Stimulated activated CD8-positive, alpha-beta memory T cell treated with anti-CD3 and anti-CD28 coated beads, Interleukin-15, amount 100 ng/mL, for 48 hours (primary cell): ENCODE results near the gene SIK1.
"Not testable (repeated sequence)": the region's sequence is repeated elsewhere in the genome, so short reads cannot be mapped to it uniquely, and the experiment has no call there.

Experiments used
- DNase-seq, 2 donors: peaks; one replicate each; pipeline ENCODE4 v3.0.0-alpha.2; 2020; ENCODE audit warnings: low read depth in 2 of 2

The SIK1 gene

DNA sequence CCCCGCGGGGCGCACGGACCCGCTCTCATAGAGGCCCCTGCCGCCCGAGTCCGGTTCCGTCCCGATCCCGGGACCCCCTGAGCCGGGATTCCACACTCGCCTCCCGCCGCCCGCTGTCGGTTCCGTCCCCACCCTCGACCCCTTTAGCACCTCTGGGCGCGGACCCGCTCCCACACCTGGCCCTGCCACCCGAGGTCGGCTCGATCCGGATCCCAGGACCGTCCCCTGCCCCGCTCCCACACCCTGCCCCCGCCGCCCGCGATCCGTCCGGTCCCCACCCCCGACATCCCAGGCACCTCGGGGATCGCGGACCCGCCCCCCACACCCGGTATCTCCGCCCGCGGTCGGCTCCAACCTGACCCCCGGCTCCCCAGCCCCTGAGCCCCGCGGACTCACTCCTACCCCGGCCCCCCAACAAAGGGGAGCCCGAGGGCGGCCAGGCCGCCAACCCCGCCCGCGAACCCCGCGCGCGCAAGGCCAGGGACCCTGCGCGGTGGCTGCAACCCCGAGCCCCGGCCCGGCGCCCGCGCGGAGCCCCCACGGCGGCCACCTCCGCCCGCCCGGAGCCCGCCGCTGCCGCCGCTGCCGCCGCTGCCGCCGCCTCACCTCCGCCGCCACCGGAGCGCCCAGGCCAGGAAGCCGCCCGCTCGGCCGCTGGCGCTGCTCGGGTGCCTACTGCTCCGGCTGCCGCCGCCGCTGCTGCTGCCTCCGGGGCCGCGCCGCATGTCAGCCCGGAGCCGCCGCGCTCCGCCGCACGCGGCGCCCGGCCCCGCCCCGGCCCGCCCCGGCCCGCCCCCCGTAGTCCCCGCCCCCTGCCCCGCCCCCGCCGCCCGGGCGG lies at the start of gene SIK1:
Gene SIK1, minus strand, starts transcription at position 728 of the 838 bp plus-strand sequence. CDS start 953 bp downstream, outside the sequence.
- DNase-seq = not testable (repeated sequence)

DNA sequence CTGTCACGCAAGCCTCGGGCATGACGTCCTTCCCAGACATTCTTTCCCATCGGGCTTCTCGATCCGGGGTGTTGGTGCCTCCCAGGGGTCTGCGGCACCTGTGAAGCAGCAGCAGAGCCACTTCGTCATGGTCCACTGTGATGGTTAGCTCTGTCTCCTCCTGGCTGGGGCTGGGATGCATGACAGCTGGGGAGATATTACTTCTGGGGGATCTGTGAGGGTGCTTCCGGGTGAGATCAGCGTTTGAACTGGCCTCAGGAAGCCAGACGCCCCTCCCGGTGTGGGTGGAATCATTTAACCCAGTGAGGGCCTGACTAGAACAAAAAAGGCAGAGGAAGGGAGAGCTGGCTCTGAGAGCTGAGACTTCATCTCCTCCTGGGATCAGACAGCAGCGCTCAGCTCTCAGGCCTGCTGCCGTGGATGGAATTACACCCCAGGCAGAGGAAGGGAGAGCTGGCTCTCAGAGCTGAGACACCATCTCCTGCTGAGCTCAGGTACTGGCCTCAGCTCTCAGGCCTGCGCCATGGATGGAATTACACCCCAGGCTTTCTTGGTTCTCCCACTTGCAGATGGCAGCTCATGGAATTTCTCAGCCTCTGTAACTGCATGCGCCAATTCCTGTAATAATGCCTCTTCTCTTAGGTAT lies 44.8 kb upstream of the SIK1 start:
- not testable (repeated sequence) for DNase-seq

DNA sequence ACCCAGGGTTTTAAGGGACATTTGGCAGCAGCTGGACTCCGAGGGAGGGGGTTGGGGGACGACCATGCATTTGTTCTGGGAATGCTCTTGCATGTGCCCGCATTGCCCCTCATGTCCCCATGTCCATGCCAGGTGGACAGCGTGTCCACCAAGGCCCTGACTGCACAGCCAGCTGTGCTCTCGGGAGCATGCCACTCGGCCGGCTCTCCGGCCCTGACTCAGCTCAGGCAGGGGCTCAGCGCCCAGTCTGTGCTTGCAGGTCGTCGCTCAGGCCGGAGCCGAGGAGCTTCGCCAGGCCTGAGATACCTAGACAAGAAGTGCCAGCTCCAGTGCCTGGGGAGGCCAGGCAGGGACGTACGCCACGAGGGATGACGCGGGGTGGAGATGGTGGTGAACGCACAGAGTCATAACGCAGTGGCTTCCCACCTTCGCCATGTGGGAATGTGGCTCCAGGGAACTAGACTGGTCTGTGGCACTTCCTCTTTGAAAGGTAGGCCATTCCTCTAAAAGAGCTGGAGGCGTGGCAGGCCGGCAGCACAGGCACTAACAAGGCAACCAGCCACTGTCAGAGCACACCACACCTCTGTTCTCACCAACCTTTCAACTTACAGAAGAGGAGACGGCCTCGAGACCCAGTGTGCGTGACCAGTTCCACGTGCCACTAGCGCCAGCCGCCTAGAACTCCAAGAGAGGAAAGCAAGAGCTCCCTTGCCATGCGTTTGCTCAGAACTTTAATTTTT lies 43.0 kb upstream of the SIK1 start:
- DNase-seq = not testable (repeated sequence)

DNA sequence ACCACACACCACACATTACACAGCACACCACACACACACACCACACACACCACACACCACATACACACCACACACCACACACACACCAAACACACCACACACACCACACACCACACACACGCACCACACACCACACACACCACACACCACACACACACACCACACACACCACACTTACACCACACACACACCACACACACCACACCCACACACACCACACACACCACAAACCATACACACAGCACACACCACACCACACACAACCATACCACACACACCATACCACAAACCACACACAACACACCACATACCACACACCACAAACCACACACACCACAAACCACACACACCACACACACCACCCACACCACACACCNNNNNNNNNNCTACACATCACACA lies 40.9 kb upstream of the SIK1 start:
- no peak for DNase-seq

DNA sequence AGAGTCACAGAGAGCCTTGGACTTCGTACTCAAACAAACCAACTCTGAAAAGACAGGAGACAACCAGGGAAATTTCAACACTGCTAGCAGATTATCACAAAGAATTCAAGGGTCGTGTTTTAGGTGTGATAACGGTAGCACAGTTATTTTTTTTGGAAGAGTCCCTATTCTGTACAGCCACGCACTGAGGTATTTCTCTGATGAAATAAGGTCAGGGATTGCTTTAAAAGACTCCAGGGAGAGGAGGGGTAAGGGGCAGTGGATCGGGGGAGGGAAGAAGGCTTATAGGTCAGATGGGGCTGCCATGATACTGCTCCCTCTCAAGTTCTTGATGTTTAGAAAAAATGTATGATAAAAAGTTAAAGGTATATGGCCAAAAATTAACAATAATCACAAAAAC lies 38.2 kb upstream of the SIK1 start:
- not testable (repeated sequence) for DNase-seq

DNA sequence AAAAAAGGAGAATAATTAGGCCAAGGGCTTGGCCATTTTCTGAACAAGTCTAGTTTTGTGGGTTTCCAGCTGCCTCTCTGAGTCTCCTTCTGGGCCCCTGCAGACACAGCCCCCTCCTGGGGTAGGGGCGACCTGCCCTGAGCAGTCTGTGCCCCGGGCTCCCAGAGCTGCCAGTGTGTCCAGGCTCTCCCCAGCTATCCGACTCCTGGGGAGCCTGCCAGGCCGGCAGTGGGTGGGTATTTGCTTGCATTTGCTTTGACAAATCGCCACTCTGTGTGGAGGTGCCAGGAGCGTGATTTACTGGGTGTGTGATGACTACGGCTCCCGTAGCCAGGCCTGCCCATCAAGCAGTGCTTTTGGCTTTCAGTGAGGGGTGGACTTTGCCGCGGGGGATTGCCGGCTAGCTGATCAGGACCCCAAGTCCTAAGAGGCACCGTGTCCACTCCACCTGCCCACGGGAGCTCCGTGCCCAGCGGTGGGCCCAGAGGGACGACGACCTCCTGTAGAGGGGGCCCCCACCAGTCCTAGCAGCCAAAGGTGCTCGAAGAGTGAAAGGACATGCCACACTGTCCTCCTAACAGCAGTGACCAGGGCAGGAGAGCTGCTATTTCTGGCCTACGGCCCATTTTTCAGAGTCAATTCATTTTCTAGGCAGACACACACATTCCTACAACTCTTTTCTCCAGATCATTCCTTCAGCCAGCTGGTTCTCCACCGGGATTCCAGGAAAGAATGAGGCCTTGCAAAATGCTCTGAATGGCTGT lies 36.7 kb upstream of the SIK1 start:
- not testable (repeated sequence) for DNase-seq

DNA sequence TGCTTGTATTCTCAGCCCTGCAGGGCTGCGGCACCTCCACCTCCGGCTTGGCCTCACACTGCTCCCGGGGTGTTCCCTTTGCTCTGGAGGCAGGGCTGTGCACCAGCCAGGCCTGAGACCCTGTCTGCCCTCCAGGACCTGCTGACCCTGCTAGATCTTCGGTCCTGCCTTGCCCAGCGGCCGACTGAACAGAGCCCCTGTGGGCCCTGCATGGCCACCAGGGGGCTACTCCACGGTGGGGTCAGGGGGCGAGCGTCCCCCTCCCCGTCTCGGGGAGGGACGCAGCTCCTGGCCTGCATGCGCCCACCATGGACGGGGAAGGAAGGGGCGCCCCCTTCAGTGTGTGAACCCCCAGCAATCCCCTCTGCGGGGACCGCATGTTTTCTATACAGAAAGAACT lies 36.0 kb upstream of the SIK1 start:
- DNase-seq = not testable (repeated sequence)

DNA sequence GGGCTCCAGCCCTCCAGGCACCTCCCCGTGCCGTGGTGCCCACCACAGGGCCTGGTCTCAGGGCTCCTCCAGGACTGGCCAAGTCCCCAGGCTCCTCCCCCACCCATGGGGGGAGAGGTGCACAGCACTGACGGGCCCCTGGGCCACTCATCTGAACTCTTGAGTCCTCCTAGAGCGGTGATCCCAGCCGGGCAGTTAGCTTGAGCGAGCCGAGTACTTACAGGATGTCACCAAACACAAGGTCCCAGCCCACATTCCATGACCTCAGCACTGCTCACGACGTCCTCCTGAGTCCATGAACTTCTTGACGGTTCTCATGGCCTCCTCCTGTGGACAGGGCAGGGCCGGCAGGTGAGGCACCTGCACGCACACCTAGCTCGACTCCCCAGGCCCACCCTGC lies 33.5 kb upstream of the SIK1 start:
- not testable (repeated sequence) for DNase-seq

DNA sequence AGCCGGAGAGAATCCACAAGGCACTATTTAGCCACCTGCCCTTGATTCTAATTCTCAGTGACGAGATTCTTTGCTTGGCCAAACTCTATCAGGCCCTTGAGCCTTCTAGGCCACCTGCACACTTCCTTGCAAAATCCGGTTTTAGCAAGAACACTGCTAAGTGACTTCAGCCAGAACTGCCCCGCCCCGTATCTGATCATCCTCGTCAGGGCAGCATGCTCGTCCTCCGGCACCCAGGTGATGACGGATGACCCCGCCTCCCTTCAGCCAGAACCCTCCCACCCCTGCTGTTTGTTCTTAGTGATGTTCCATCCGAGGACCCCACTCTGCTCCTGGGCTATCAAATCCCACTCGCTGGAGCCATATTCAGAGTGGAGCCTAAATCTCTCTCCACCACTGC lies 32.1 kb upstream of the SIK1 start:
- DNase-seq = not testable (repeated sequence)

DNA sequence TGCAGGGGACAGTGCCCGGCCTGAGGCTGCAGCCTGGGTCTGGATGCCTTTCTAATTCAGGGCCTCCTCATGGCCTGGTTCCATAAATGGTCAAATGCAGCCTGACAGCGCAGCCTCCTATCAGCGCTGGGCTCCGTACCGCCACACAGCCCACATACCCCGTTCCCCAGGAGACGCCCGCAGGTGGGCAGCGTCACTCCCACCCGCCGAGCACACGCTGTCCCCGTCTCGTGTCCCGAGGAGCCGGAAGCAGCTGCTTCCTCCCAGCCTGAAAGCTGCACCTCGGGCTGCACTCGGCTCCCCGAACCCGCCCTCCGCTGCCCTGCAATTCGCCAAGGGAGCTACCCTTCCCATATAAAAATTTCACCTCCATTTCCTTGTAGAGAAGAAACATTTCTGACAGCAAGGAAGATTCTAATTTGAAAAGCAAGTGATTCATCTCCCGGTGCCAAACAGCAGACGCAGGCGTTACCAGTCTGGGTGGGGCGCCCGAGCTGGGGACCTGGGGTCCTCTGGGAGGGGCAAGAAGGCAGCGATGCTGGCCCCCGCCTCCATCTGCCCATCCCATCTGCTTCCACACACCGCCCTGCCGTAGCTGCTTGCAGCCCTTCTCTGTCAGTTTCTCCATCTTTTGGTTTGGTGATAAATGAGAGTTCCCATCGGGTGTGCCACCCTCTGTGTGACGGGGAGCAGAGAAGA lies 29.8 kb upstream of the SIK1 start:
- not testable (repeated sequence) for DNase-seq

DNA sequence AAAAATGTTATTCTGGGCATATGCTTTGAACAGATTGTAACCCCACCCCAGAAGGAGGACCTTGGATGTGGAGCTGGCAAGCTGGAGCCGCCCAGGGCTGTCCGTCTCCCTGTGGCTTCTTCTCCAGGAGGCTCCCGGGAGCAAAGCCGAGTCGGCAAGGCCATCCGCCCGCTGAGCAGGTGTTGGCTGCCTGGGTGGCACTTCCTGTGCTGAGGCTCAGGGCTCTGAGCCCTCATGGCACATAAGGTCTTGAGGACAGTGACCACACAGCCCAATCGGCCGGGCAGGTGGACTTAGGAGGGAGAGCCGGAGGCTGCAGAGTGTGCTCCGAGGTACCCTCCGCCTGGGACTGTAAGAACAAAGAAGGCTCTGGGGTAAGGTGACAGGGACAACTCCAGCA lies 28.8 kb upstream of the SIK1 start:
- DNase-seq = not testable (repeated sequence)

DNA sequence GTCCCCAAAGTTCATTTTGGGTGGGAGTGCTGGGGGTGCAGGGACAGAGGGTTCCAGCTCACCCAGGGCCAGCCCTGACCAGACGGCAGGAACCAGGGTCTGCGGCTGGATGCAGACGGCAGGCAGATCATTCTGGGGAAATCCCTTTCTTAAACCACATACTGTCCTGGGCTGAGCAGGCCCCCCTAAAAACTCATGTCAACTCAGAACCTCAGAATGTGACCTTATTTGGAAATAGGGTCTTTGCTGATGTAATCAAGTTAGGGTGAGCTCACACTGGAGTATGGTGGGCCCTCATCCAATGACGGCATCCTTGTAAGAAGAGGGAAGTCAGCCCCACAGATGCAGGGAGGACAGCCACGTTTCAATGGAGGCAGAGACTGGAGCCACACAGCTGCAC lies 27.2 kb upstream of the SIK1 start:
- not testable (repeated sequence) for DNase-seq

DNA sequence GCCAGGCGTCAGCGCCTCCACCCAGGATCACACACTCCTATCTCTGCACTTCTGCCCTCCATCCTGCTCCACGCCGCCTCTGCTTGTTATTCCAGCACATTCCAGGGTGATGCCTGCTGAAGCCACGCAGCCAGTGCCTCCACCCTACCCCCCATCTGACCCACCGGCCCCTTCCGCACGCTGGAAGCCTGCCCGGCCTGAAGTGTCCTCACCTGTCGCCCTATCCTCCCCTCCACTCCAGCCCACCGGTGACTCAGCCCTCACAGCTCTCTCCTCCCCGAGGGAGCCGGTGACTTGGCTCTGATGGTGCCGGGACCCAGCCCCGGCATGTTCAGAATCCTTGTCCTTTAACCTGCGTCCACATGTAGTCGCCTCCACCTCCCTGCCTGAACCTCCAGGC lies 24.9 kb upstream of the SIK1 start:
- DNase-seq = not testable (repeated sequence)

DNA sequence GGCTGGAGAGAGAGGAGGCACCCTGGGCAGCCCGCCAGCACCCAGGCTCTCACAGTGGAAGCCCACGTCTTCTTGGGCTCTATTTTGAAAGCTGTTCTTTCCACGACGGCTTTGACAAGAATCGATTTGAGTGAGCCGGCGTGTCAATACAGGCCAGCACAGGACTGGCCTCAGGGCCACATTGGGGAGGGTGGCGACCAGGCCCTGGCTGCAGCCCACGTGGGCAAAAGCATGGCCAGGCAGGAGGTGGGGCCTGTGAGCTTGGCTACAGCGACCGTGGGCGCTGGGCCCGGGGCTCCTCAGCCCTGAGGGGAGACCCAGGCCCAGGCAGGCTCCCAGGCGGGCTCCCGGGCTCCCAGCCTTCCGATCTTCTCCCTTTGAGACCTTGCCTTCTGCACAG lies 23.4 kb upstream of the SIK1 start:
- not testable (repeated sequence) for DNase-seq

DNA sequence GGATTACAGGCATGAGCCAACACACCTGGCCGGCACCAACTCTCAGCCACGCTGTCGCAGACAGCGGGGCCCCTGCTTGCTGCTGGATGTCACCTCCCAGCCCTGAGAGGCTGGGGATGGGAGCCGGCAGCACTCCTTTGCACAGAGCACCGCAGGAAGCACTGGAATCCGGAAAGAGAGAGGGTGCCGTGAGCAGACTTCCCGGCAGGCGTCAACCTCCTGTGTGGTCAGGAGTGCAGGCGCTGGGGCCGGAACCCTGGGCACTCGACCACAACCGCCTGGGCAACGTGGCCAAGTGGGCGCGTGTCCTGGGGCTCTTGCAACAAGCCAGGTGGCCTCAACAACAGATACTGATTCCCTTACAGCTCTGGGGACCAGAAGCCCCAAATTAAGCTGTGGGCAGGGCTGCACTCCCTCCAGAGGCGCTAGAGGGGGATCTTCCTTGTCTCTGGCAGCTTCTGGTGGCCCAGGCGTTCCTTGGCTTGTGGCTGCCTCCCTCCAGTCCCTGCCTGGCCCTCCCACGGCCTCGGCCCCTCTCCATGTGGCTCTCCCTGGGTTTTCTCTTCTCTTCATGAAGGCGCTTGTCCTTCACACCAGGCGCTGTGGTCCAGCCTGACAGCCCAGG lies 20.5 kb upstream of the SIK1 start:
- not testable (repeated sequence) for DNase-seq

DNA sequence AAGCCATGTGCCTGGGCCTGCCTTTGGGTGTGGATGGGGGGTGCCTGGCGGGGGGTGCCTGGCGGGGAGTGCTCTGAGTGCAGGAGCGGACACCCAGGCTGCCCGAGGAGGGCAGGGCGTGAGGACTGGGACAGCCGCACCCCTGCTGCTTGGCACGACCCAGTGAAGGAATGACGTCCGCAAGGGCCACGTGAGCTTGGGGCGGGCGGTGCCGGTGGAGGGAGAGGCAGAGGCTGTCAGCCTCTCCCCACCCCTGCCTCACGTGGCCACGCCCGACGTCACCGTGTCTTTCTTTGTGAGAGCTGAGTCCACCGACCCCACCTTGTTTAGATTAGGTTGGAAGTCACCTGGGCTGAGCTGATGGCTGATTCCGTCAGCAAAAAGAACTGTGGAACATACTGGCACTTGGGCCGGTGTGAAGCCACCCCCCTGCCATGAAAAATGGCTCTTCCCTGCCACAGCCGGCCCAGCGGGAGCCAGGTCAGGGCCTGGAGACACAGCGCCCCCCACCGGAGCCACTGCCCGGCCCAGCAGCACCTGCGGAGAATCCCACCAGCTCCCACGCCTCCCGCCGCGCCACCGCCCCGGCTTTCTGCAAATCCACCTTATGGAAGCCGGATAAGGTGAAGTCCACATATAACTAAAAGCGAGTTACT lies 19.5 kb upstream of the SIK1 start:
- DNase-seq = not testable (repeated sequence)

DNA sequence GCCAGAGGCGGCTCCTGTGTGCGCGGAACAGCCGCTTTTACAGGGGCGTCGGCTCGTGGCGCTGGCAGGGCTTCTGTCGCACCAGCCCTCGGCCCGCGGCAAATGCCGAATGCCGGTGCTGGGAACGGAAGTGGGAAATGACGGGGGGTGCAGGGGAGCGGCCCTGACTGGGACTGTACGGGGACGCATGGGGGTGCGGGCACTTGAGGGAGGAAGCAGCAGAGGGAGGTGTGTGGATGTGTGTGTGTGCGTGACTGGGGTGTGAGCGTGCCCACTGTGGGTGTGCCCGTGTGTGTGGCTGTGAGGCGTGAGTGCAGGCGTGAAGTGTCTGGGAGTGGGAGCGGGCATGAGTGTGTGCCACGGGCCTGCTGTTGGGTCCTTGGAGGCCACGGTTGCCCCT lies 17.6 kb upstream of the SIK1 start:
- DNase-seq = not testable (repeated sequence)

DNA sequence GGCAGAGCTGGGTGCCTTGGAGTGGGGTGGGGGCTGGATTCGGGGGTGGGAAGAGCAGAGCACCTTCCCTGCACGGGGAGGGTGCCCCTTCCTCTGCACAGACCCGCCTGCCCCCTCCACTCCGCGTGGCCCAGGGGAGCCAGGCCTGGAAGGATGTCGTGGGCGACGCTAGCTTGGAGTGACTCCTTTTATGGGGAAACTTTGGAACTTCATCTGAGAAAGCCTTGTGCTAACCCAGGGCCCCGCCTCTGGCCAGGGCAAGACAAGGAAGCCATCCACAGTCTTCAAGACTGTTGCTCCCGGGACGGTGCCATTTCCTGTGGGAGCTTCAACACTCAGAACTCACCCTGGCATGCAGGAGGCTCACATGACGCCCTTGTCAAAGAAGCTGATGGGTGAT lies 15.6 kb upstream of the SIK1 start:
- DNase-seq = not testable (repeated sequence)

DNA sequence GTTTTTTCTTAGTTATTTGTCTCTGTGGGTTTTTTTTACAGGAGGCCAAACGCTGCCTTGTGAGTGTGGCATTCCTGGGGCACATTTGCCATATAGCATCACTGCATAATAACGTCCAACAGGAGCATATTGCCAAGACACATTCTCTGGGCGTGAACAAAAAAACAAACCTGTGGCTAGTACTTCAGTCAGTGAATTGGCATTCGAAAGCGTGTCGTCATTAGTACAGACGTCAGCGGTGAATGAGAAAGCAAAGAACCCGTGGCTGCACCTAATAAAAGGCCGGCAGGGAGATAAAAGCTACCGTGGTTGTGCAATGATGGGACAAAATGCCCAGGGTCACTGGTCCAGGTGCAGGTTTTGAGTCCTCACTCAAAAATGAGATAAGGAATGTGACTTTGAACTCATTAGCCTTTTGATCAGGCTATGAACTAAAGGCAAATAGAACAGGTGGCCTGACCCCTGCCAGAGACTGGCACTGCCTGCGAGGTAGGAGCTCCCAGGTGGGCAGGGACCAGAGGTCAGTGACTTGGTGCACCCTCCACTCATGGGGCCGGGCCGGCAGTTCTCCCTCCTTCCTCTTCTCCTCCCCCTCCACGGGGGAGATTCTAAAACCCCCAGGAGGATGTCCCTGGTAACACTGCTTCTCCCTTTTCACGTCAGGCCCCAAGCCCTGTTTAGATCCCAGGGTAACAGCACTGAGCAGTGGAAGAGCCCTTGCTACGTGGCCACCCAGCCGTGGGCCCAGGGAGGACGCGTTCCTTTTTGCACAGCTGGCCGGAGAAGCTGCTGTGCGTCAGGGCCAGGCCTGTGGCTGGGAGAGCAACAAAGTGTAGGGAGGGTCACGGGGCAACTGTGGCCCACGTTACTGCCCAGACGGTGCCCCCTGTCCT lies 14.2 kb upstream of the SIK1 start:
- not testable (repeated sequence) for DNase-seq
